H9 (cell line): Measurements from ENCODE around the gene CDH23. TPM values are rescaled to one million over a fixed set of nuclear protein-coding genes. Genes with fewer than 3 reads are reported as not detected.
A peak's percentile ranks its signal among the peaks of the same experiment; 100 is the strongest.

ENCODE experiments used
- DNase-seq: peaks from one replicate; pipeline ENCODE4 v3.0.0-alpha.2; 2017
- H2AFZ ChIP-seq: one replicate; pipeline ENCODE4 v1.6.1; 2013; ENCODE audit warnings: mild to moderate bottlenecking, low read length, control low read depth, moderate library complexity
- H2AK5ac ChIP-seq: 2 replicates; pipeline ENCODE4 v1.6.1; 2013; ENCODE audit warnings: low read length, control low read depth, mixed read lengths; ENCODE audit not compliant: insufficient read length
- H2BK120ac ChIP-seq: one replicate; pipeline ENCODE4 v1.6.1; 2013; ENCODE audit warnings: low read depth, mild to moderate bottlenecking, low read length, control low read depth, inconsistent platforms; ENCODE audit not compliant: poor library complexity, severe bottlenecking
- H2BK12ac ChIP-seq: 2 replicates; pipeline ENCODE4 v1.6.1; 2013; ENCODE audit warnings: low read length, control low read depth, mixed read lengths, low read depth; ENCODE audit not compliant: insufficient read length
- H2BK15ac ChIP-seq: 2 replicates; pipeline ENCODE4 v1.6.1; 2013; ENCODE audit warnings: low read depth, low read length, control low read depth
- H2BK20ac ChIP-seq: one replicate; pipeline ENCODE4 v1.6.1; 2013; ENCODE audit warnings: low read depth, mild to moderate bottlenecking, low read length, control low read depth, inconsistent platforms; ENCODE audit not compliant: poor library complexity, severe bottlenecking
- H2BK5ac ChIP-seq: 2 replicates; pipeline ENCODE4 v1.6.1; 2013; ENCODE audit warnings: low read length, control low read depth, mixed read lengths; ENCODE audit not compliant: insufficient read length
- H3K14ac ChIP-seq: 2 replicates; pipeline ENCODE4 v1.6.1; 2013; ENCODE audit warnings: low read length, control low read depth; ENCODE audit not compliant: insufficient read depth
- H3K18ac ChIP-seq: 2 replicates; pipeline ENCODE4 v1.6.1; 2013; ENCODE audit warnings: low read depth, mild to moderate bottlenecking, mixed read lengths, low read length, control low read depth; ENCODE audit not compliant: insufficient read length
- H3K23ac ChIP-seq: 2 replicates; pipeline ENCODE4 v1.6.1; 2013; ENCODE audit warnings: low read length, control low read depth, mixed read lengths, low read depth; ENCODE audit not compliant: insufficient read length
- H3K23me2 ChIP-seq: 2 replicates; pipeline ENCODE4 v1.6.1; 2013; ENCODE audit warnings: low read depth, mild to moderate bottlenecking, mixed read lengths, low read length, control low read depth; ENCODE audit not compliant: insufficient read length, poor library complexity, severe bottlenecking
- H3K27ac ChIP-seq: 2 replicates; pipeline ENCODE4 v1.5.1; 2013; ENCODE audit warnings: low read length, control low read depth, mixed read lengths, low read depth; ENCODE audit not compliant: insufficient read length
- H3K27me3 ChIP-seq: 2 replicates; pipeline ENCODE4 v1.6.1; 2013; ENCODE audit warnings: low read length, control low read depth, inconsistent platforms; ENCODE audit not compliant: insufficient read depth
- H3K4ac ChIP-seq: 2 replicates; pipeline ENCODE4 v1.6.1; 2013; ENCODE audit warnings: low read depth, mild to moderate bottlenecking, control low read depth, inconsistent platforms, low read length, moderate library complexity
- H3K4me1 ChIP-seq: 2 replicates; pipeline ENCODE4 v1.6.1; 2013; ENCODE audit warnings: low read length, control low read depth, inconsistent platforms; ENCODE audit not compliant: insufficient read depth
- H3K4me2 ChIP-seq: 2 replicates; pipeline ENCODE4 v1.6.1; 2013; ENCODE audit warnings: low read length, control low read depth, mixed read lengths; ENCODE audit not compliant: insufficient read length, insufficient read depth
- H3K56ac ChIP-seq: 2 replicates; pipeline ENCODE4 v1.6.1; 2013; ENCODE audit warnings: low read depth, mild to moderate bottlenecking, mixed read lengths, low read length, control low read depth; ENCODE audit not compliant: insufficient read length
- H3K79me1 ChIP-seq: 2 replicates; pipeline ENCODE4 v1.6.1; 2013; ENCODE audit warnings: low read depth, mild to moderate bottlenecking, moderate library complexity, low read length, control low read depth, inconsistent platforms; ENCODE audit not compliant: insufficient read depth, poor library complexity, severe bottlenecking
- H3K79me2 ChIP-seq: 2 replicates; pipeline ENCODE4 v1.6.1; 2013; ENCODE audit warnings: low read length, control low read depth, inconsistent platforms; ENCODE audit not compliant: insufficient read depth
- H3K9ac ChIP-seq: 2 replicates; pipeline ENCODE4 v1.6.1; 2013; ENCODE audit warnings: low read length, control low read depth, mixed read lengths; ENCODE audit not compliant: insufficient read length; ENCODE audit errors: extremely low read depth
- H3K9me3 ChIP-seq: one replicate; pipeline ENCODE4 v1.6.1; 2013; ENCODE audit warnings: low read depth, low read length, inconsistent platforms; ENCODE audit not compliant: control insufficient read depth
- H3T11ph ChIP-seq: one replicate; pipeline ENCODE4 v1.6.1; 2013; ENCODE audit warnings: mild to moderate bottlenecking, low read length, control low read depth, inconsistent platforms
- H4K20me1 ChIP-seq: one replicate; pipeline ENCODE4 v1.6.1; 2013; ENCODE audit not compliant: control insufficient read depth, insufficient read length, insufficient read depth
- H4K5ac ChIP-seq: 2 replicates; pipeline ENCODE4 v1.6.1; 2013; ENCODE audit warnings: low read depth, mild to moderate bottlenecking, mixed read lengths, low read length, control low read depth; ENCODE audit not compliant: insufficient read length
- H4K8ac ChIP-seq: replicated peaks from 2 replicates; pipeline ENCODE4 v1.6.1; 2013; ENCODE audit warnings: low read length, control low read depth, mixed read lengths, low read depth; ENCODE audit not compliant: insufficient read length
- H4K91ac ChIP-seq: 2 replicates; pipeline ENCODE4 v1.6.1; 2013; ENCODE audit warnings: low read depth, mild to moderate bottlenecking, moderate library complexity, mixed read lengths, low read length, control low read depth; ENCODE audit not compliant: insufficient read length
- H3K27ac Mint-ChIP-seq, 3 experiments: 2 replicates in 2 of 3; 3 replicates in 1 of 3; pipeline ENCODE4 v1.8.0; 2020 to 2021; ENCODE audit warnings: mixed read lengths in 3 of 3, mild to moderate bottlenecking in 1 of 3, moderate library complexity in 1 of 3
- H3K27me3 Mint-ChIP-seq: 2 replicates; pipeline ENCODE4 v1.8.0; 2021; ENCODE audit warnings: low read depth, mild to moderate bottlenecking, moderate library complexity, mixed read lengths
- H3K36me3 Mint-ChIP-seq, 3 experiments: 2 replicates in 2 of 3; 3 replicates in 1 of 3; pipeline ENCODE4 v1.8.0; 2020 to 2021; ENCODE audit warnings: low read depth in 3 of 3, mixed read lengths in 3 of 3; ENCODE audit not compliant: insufficient read depth in 1 of 3
- H3K4me1 Mint-ChIP-seq, 2 experiments: 2 replicates each; pipeline ENCODE4 v1.8.0; 2020; ENCODE audit warnings: mixed read lengths in 2 of 2
- H3K4me3 Mint-ChIP-seq, 2 experiments: 2 replicates in 1 of 2; 3 replicates in 1 of 2; pipeline ENCODE4 v1.8.0; 2020 to 2021; ENCODE audit warnings: mild to moderate bottlenecking in 2 of 2, mixed read lengths in 2 of 2, moderate library complexity in 1 of 2
- H3K9me3 Mint-ChIP-seq, 2 experiments: 2 replicates in 1 of 2; 3 replicates in 1 of 2; pipeline ENCODE4 v1.8.0; 2020; ENCODE audit warnings: mild to moderate bottlenecking in 2 of 2, mixed read lengths in 2 of 2, moderate library complexity in 1 of 2
- CTCF ChIP-seq: fragments of 200-600 bp; sonication (generic); conservative IDR thresholded peaks from 3 replicates; pipeline ENCODE4 v1.8.0; 2021; ENCODE audit warnings: antibody characterized with exemption, mild to moderate bottlenecking
- WGBS: extraction: QIAGEN DNeasy Blood & Tissue Kit; methylation state at CpG from one replicate; pipeline ENCODE4 v1.1.7; 2013; ENCODE audit warnings: missing lambda C conversion rate, low lambda C conversion rate, mixed read lengths; ENCODE audit not compliant: insufficient read length; ENCODE audit errors: extremely low coverage; 5-methylcytosine and 5-hydroxymethylcytosine counted together
- total RNA-seq: library from RNA; stranded (reverse); gene quantifications from 2 replicates; pipeline ENCODE4 v1.2.1, GENCODE V29; 2021

The CDH23 gene
- total RNA-seq, 1 experiment from 2014 or later = 2.1 TPM

- peak overlapping the region; percentile 30 for H3K14ac ChIP-seq
- no peak overlapping the region for H4K5ac ChIP-seq
- H3K27ac ChIP-seq = no peak overlapping the region
- H3K4ac ChIP-seq = no peak overlapping the region
- Mint-ChIP-seq H3K9me3 (no peaks in the 10 kb centered on the region; a peak in 2 of 5 replicates), H3K27ac (no peak overlapping the region), H3K4me3 (no peak overlapping the region), H3K36me3 (no peaks in the 10 kb centered on the region), H3K27me3 (no peaks in the 10 kb centered on the region; the same call in 1 of the 2 replicates), H3K4me1 (peaks cover 14 to 31% of the 10 kb centered on the region in 2 experiments)
- H2BK120ac ChIP-seq = no peak overlapping the region
- H3K4me1 ChIP-seq = no peaks in the 10 kb centered on the region
- no peak for TF ChIP-seq CTCF
- no peak overlapping the region for H2BK12ac ChIP-seq
- H4K8ac ChIP-seq = no peak overlapping the region
- H2BK5ac ChIP-seq = no peak overlapping the region
- H2AK5ac ChIP-seq = no peak overlapping the region
- H3K27me3 ChIP-seq = no peaks in the 10 kb centered on the region
- H3K56ac ChIP-seq = no peak overlapping the region
- no CpG with 5 or more reads among the region's 14 CpGs for WGBS
- no peak overlapping the region for H4K91ac ChIP-seq
- no peak overlapping the region for H3T11ph ChIP-seq
- H3K4me2 ChIP-seq = no peak overlapping the region
- DNase-seq = no peak
- no peak overlapping the region for H2AFZ ChIP-seq
- no peaks in the 10 kb centered on the region for H3K79me2 ChIP-seq
- H3K9ac ChIP-seq = no peak overlapping the region
- no peaks in the 10 kb centered on the region for H3K23me2 ChIP-seq
- H3K23ac ChIP-seq = no peak overlapping the region
- no peak overlapping the region for H2BK15ac ChIP-seq
- H3K9me3 ChIP-seq = no peaks in the 10 kb centered on the region
- H2BK20ac ChIP-seq = no peak overlapping the region
- H3K79me1 ChIP-seq = no peaks in the 10 kb centered on the region
- no peak overlapping the region for H3K18ac ChIP-seq
- H4K20me1 ChIP-seq = no peaks in the 10 kb centered on the region
These were observed 351.1 kb downstream of the CDH23 start for GRCh38 chr10:71747551-71748523.
